Measurements from ENCODE around the gene SMTN.
"Not testable (repeated sequence)": the region's sequence is repeated elsewhere in the genome, so short reads cannot be mapped to it uniquely, and the experiment has no call there.

The SMTN gene

DNA sequence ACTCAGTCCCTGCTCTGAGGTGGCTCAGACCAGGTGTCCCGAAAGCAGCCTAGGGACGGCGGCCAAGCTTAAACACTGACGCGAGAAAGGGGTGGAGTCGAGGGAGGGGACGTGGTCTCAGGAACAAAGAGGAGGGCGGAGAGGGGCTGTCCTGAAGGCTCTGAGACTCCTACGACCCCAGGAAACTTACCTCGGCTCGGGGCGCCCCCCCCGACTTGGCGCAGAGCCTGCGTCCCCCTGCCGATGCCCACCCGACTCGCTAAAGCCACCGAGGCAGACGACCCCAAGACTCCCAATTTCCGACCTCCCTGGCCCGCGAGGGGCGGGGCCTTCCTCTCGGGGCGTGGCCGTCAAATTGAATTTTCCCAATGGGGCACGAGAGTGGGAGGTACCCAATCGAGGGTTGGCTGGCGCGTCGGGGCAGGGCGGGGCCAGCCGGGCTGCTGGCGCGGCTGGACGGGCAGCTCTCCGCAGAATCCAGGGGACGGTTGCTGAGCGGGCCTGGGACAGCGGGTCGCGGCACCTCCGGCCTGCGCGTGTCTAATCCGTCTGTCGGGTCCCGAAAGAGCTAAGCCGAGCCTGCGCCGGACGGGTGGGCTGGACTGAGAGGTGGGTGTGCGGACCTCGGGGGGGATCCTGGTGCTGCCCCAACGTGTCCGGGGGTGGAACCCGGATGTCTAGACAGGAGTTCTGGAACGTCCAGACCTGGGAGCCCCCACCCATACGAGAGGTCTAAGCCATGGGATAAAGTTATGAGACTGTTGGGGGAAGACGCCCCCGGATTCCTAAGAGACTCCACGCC, at the start of gene SMTN:
SMTN (plus strand) TSS at position 471 of the 802 bp plus-strand sequence. CDS start 1,941 bp downstream, outside the sequence.
- peak; percentile 91 for DNase-seq

DNA sequence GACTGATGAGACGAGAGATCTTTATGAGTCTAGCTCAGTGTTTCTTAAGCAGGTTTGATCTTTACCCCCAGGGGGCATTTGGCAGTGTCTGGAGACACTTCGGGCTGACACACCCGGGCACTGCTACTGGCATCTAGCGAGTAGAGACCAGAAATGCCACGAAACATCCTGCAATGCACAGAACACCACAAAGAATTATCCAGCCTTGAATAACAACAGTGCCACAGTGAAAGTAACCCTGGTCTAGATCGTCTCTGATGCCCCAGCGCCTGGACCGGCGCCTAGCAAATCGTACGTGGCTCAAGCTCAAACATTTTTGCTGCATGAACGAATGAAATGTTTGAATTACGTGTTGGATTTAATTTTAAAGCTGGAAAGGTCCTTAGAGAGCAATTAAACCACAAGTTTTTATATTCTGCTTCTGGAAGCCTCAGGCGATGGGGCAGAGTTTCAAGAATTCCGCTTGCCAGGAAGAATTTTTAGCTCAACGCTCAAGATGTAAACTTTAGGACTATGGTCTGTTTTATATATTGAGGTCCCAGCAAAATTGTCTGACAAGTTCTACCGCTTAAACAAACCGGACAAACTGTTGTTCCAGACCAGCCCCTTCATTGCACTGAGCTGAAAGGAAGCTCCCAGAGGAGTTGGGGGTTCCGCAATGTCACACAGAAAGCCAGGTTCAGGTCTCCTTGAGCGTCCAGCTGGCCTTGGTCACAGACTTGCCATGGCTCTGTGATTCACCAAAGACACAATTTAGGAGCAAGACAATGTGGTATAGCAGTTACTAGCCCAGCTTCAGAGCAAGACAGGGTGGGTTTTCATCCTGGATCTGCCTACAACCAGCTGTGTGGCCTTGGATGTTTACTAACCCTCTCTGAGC, 44.2 kb upstream of the SMTN start:
- no peak for DNase-seq

DNA sequence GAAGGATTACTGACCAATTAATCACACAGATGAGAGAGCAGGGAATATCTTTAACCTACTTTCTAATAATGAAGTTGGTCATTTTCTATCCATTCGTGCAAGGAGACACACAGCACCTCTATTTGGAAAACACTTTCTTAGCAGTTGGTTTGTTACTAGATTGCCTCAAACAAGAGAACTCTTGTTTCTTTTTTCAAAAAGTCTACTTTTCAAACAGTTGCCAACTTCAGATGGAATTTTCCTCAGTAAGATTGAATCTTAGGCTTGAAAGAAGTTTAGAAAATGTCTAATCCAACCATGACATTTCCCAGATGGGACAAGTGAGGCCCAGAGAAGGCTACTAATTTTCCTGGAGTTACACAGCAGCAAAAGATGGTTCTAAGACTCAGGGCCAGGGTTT, 42.4 kb upstream of the SMTN start:
- no peak for DNase-seq

DNA sequence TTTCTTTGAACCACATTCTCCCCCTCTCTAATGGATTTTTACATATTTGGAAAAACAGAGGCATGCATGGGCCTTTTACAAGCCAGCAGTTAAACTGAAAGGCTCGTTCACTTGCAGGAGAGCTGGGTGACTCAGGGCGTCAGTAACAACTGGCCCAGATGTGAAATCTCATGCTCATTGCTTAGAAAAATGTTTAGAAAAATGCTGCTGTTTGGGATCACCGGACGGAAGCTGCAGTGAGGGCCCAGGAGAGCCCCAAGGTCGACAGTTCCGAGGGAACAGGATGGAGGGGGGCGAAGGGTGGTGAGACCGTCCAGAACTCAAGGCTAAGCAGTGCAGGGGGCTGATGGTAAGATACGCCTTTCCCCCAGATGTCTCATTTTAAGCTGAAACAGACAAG, 41.7 kb upstream of the SMTN start:
- DNase-seq: no peak

DNA sequence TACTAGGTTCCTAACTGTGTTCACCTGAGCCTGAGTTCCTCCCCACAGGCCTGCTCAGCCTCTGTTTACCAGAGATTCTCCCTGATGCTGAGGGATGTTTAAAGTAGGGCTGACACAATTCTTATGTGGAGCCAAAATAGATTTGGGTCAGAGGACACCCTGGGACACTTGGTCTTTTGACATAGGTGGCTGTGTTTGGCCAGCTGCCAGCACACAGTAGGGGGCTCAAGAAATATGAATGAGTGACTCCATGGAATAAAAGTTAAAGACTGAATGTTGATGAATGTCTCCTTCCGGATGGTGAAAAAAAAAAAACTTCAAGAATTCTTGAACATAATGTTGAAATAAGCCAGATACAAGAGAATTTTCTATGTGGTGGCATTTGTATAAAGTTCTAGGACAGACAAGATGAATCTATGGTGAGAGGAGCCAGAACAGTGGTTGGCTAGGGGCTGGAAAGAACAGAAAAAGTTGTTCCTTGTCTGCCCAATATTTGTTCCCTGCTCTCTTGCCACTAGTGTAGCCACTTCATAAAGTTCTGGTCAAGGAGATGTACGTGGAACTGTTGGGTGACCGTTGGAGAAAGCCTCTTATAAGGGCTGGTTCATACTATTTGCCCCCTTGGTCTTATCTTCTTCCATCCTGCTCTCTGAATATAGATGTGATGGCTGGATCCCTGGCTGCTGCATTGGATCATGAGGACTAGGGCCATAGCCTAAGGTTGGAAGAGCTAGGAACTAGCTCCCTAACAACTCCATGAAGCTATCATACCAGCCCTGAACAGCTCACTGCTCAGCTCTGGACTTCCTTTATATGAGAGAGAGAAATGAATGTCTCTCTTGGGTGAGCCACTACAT, 40.3 kb upstream of the SMTN start:
- DNase-seq: no peak

DNA sequence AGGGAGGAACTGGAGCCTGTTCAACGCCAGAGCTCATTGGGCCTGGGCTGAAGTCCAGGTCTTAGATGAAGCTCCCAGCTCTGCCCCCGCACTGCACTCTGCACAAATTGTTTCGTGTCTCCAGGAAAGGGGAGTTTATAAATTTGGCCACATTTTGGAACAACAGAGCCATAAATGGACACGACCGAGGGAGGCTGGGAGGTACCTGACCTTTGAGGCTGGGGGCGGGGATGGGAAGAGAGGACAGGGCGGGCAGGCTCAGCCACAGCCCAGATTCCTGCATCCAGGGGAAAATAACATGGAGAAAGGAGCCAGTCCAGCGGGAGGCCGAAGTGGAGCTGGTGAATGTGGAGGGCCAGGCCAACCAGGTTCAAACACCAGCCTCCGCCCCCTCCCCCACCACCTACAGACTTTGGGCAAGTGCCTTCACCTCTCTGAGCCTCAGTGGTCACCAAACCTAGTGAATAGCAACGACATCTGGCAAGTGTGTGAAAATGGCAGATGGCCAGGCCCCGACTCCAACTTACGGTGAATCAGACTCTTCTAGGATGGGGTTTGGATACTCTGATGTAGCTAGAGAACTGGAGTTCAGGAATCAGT, 36.8 kb upstream of the SMTN start:
- DNase-seq: no peak

DNA sequence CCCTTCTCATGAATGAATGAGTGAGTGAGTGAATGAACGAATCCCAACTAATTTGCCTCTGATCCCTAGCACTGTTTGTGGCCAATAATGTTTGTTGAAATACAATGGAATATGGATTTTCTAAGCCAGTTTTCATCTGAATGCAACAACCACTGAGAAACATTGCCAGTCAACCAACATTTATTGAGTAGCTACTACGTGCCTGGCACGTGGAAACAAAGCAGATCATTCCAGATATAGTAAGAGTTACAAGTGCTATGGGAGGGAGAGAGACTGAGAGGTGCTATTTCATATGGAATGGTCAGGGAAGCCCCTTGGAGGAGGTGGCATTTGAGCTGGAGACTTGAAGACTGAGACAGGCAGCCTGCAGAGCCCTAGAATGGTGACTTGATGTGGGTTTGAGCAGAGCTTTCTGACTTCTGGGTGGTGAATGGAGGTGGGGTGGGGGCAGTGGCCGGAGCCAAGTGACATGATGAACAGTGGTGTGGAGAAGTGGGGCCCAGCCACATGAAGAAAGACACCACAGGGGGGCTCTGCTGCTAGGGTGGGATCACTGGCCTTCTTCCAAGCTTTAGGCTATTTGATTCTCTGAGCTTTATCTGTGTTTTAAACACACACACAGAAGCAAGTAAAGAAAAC, 35.1 kb upstream of the SMTN start:
- no peak for DNase-seq

DNA sequence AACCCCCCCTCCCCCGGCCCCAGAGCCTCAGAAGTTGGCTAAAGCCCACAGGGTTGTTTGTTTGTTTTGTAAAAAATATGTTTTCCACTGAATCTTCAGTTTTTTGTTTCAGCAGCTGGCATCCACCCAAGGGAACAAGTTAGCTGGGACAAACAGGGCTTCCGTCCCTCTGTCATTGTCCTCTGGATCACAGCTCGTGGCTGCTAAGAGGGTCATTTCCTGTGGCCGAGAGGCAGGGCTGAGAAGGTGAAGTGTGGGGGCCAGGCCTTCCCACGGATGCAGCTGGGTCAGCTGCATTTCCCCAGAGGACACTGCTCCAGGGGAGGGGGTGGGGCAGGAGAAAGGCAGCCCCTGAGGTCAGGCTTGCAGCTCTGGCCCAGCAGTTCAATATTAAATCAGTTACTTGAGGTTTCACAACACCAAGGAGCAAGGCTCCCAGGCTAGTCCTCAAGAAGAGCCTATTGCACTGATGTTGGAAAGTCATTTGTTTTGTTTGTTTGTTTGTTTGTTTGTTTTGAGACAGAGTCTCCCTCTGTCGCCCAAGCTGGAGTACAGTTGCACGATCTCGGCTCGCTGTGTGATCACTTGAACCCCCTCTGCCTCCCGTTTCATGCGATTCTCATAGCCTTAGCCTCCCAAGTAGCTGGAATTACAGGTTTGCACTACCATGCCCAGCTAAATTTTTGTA, 34.4 kb upstream of the SMTN start:
- no peak for DNase-seq

DNA sequence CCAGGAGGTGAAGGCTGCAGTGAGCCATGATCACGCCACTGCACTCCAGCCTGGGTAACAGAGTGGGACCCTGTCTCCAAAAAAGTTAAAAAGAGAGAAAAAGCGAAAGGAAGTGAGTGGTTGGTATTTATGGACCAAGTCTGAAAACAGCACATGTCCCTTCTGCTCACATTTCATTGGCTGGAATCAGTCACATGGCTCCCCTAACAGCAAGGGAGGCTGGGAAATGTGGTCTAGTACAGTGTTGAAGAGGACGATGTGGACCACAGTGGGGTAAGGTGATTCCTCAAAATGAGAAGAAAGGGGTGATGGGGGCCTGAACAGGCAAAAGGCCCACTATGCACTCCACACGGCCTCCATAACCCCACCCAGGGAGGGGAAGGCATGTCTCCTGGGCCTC, 32.5 kb upstream of the SMTN start:
- DNase-seq: no peak

DNA sequence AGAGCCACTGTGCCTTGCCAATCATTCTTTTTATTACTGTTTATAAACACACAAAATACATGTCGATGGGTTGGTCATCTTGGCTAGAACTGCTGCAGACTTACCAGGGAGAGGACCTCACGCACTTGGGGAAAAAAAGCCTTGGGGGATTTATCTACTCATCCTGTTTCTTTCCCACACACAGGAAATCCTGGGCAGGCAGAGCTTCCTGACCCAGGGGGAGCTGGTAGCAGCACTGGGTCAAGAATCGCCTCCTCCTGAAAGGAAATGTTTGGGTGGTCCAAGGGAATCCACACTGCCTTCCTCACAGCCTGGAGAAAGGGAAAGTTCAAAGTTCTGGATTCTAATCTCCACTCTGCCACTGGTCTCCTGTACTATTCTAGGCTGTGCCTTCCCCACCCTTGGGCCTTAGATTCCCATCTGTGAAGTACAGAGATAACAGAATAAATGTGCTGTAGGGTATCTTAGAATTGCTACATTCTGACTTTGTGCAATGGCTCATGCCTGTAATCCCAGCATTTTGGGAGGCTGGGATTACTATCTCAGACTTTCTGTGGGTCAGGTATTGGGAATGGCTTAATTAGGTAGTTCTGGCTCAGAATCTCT, 31.2 kb upstream of the SMTN start:
- no peak for DNase-seq

DNA sequence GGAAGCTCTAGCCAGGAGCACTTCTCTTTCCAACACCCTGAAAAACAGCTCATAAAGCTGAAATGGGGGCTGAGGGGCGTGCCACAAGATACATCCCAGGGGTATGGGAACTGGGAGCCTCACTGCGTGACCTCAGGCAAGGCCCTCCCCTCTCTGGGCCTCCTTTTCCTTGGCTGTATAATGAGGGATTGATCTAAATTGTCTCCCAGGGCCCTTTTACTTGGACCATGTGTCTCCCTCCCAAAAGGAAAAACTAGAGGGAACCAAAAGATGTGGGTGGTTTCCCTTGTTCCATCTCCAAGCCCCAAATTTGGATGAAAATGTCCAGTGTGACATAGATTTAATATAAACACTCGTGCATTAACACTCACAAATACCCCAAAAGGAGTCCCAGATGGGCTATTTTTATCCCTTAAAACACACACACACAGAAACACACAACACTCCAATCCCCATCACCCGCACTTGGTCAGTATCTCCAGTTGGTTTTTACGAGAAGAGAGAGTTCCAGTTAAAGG, 25.9 kb upstream of the SMTN start:
- DNase-seq: no peak

DNA sequence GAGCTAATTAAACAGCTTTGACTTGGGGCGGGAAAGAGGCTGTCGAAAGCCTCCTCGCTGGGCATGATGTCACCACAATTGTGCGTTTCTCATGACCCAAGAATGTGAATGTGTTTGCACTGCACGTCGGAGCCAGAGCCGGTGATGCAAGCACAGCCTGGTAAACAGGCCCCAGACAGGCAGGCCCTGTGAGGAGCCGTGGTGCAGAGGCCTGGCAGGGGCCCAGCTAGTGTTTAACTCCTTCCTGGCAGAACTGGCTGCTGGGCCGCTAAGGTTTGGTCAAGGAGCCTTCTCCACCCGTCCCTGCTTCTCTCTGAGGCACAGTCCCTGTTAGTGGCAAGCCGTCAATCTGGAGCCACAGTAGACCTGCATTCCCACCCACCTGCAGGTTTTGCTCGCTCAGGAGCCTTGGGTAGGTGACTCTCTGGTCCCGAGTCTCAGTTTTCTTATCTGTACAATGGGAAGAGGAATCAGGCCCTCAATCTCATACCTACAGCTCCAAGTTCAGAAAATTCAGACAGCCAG, 25.4 kb upstream of the SMTN start:
- DNase-seq: no peak

DNA sequence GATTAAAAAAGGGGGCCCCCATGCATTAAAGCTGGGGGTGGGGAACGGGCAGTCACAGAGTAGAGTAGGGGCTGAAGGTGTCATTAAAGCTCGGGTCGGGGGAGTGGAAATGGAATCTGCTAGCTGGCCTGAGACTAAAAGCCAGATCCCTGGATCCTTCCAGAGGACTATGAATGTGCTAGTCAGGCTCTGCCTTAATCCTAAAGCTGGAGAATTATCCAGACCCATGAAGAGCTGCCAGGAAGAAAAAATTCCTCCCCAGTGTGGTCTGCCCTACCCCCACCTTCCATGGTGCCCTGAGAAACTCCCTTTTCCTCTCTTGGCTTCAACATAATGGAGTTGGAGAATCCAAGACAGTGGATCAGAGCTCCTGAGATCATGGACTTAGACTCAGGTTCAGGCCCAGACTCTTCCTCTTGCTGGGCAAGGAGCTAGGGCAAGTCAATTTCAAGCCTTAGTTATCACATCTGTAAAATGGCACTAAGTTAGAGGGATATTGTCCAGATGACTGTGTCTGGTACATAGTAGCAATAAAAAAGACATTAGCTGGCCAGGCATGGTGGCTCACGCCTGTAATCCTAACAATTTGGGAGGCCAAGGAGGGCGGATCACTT, 24.0 kb upstream of the SMTN start:
- DNase-seq: no peak

DNA sequence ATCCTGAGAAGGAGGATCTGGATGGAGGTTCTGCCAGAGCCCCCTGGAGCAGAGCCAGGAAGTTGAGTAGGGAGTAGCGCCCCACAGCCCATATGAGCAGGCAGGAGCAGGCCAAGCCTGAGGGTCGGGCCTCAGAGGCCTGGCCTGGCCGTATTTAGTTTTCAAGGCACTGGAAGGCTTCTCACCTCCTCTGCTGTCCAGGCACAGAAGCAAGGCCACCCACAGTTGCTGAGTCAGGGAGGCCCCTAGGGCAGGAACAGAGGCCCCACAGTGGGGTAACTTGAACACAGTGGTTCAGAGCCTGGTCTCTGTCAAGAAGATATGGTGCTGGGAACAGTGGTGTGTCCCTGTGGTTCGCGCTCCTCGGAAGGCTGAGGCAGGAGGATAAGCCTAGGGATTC, 21.5 kb upstream of the SMTN start:
- DNase-seq: not testable (repeated sequence)

DNA sequence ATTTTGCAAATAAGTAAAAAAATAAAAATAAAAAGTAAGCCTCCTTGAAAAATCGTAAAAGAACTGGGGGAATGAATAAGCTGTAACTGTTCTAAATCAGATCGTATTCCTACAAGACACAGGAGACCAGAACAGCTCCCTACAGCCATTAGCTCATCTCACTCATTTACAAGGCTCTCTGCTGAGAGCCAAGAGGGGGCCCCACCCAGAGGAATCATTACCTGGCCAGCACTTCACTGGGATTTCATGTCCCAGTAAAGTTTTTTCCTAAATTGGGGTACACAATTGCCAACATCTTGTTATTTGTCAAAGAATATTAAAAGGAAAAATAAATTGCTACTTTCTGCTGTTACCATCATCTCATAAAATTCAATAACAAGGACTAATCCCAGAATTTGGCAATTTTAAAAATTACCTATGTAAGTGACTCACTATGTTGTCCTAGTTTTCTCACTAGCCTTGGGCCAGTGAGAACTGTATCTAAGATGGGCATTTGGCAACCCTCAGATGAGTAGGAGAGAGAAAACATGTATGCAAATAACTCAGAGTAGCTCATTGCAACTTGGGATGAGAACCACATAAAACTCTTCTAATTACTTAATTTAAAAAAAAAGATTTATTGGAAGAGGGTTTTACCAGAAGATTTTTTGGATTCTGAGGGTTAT, 18.4 kb upstream of the SMTN start:
- no peak for DNase-seq

DNA sequence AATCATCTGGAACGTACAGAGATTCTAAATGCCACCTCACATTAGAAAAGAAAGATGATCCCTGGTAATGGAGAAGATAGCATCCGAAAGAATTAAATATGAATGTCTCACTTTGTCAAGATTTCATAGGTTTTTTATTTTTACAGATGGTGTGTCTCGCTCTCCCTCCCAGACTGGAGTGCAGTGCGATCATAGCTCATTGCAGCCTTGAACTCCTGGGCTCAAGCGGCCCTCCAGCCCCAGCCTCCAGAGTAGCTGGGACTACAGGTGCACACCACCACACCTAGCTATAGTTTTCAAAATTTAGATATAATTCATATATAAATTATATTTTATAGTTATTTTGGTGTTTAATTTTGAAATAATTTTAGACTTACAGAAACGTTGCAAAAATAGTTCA, 16.7 kb upstream of the SMTN start:
- no peak for DNase-seq

DNA sequence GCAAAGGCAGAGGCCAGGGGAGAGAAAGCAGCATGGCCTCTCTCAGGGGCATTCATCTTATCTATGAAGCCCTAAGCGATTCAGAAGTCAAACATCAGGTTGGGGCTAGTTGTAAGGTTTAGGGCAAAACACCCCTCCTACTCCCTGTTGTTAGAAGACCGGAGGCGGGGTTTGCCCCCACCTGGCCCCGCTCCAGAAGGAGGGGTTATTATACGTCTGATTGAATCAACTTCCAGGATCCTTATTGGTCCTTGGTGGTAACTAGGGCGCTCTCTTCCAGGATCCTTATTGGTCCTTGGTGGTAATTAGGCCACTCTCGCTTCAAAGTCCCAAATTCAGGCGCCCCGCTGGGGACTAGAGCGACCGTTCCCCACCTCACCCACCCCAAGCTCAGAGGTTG, 12.1 kb upstream of the SMTN start:
- DNase-seq: no peak

DNA sequence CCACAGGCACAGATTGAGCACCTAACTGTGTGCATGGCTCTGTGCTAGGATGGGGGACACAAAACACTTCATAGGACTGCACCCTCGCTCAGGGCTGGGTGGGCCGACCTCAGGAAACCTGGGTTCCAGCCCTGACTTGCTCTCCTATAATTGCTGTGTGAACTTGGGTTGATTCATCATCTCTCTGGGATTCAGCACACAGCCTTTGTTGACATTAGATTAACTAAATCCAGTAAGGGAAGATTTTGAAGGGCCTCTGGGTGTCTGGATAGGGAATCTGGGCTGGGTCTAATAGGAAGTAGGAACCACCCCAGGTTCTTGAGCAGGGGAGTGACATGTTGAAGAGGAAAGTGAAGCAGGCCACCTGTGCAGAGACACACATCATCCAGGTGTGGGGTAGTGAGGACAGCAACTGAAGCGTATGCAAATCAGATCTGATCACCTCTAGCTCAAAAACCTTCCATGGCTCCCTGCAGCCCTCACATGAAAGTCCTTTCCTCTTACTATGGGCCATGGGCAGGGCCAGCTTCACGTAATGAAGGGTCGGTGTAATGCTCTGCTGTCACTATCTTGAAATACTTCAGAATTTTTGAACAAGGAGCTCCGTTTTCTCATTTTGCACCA, 11.3 kb upstream of the SMTN start:
- DNase-seq: not testable (repeated sequence)

DNA sequence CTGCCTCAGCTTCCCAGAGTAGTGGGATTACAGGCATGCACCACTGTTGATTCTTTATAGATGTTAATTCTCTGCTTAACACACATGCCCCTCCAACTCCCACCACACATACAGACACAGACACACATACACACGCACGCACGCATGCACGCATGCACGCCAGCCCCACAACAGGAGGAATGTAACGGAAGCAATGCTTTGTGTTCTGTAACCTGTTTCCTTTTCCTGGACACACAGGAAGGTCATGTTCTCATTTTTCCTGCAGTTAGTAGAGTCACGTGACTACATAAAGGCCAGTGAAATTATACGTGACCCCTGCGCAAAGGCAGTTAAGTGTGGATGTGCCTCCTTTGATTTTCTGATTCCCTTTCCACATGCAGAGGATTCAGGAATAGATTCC, 8.0 kb upstream of the SMTN start:
- not testable (repeated sequence) for DNase-seq

Measured in activated CD4-positive, alpha-beta T cell treated with anti-CD3 and anti-CD28 coated beads, Interleukin-2, Interleukin-6, amounts not matched to agents 100 ng/mL and 50 ng/mL, durations not matched to agents 16 hours and 8 hours (primary cell).